ENCODE data around the gene CYP19A1.

The CYP19A1 gene

DNA sequence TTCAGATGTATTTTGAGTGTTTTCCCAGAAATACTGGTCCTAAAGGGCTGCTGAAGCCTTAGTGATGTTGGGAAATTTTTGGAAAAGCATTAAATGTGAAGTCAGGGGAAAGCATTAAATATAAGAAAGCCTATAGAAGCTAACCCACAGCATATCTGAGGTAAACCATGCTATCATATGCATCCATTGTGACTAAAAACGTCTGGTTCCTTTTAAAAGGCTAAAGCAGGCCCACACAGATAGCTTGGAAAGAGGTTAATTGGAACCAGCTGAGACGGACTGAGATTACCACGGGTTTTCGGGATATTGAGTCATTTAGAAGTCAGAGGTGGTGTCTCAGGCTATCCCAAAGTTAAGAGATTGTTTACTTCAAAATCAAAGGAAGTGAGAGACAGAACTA, 78.2 kb downstream of the CYP19A1 start:
- TF ChIP-seq, protein P1, sequence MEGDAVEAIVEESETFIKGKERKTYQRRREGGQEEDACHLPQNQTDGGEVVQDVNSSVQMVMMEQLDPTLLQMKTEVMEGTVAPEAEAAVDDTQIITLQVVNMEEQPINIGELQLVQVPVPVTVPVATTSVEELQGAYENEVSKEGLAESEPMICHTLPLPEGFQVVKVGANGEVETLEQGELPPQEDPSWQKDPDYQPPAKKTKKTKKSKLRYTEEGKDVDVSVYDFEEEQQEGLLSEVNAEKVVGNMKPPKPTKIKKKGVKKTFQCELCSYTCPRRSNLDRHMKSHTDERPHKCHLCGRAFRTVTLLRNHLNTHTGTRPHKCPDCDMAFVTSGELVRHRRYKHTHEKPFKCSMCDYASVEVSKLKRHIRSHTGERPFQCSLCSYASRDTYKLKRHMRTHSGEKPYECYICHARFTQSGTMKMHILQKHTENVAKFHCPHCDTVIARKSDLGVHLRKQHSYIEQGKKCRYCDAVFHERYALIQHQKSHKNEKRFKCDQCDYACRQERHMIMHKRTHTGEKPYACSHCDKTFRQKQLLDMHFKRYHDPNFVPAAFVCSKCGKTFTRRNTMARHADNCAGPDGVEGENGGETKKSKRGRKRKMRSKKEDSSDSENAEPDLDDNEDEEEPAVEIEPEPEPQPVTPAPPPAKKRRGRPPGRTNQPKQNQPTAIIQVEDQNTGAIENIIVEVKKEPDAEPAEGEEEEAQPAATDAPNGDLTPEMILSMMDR (IDR thresholded peaks at IDR 0.05; ENCODE audit: insufficient read depth, low read depth, low read length, missing control alignments) = no peak
- DNase-seq (ENCODE audit: low read depth) = no peak
- H3K4me3 ChIP-seq (ENCODE audit: low read depth, low read length) = no peak overlapping the region

DNA sequence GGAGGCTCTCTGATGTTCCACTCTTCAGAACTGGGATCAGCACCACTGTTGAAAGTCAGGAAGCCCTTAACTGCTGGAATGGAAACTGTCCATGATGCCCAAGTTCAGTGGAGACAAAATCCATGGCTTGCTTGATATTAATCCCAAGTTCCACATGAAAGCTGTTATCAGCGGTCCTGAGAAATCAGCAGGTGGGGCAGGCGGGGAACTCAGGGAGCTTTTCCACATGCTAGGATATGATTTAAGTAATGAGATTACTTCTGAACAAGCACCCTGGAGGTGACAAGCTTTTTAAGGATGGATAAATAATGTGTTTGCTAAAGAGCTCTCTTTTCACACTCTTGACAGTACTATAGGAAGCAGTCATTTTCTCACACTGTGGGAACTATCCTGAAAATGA, 82.9 kb downstream of the CYP19A1 start:
- DNase-seq (ENCODE audit: low read depth) = no peak
- TF ChIP-seq, protein P1 (IDR thresholded peaks at IDR 0.05; ENCODE audit: insufficient read depth, low read depth, low read length, missing control alignments) = no peak
- H3K4me3 ChIP-seq (ENCODE audit: low read depth, low read length) = no peak overlapping the region

DNA sequence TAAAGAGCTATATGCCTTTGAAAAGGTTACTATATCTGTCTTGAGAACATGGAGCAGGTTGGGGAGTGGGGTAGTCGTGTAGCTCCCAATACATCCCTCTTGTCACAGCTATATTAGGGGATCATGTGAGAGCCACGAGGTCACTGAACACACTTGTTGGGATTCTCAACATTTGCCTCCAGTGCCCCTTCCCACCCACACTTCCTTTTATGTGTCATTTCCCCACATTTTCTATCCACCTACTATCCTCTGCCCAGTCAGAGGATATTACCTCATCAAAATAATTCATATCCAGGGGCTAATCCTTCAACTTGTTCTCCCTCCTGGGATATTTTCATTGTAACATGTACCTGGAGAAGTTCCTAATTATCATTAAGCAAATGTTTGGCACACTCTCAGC, 85.0 kb downstream of the CYP19A1 start:
- TF ChIP-seq, protein P1 (IDR thresholded peaks at IDR 0.05; ENCODE audit: insufficient read depth, low read depth, low read length, missing control alignments) = no peak
- DNase-seq (ENCODE audit: low read depth) = no peak
- H3K4me3 ChIP-seq (ENCODE audit: low read depth, low read length) = no peak overlapping the region

DNA sequence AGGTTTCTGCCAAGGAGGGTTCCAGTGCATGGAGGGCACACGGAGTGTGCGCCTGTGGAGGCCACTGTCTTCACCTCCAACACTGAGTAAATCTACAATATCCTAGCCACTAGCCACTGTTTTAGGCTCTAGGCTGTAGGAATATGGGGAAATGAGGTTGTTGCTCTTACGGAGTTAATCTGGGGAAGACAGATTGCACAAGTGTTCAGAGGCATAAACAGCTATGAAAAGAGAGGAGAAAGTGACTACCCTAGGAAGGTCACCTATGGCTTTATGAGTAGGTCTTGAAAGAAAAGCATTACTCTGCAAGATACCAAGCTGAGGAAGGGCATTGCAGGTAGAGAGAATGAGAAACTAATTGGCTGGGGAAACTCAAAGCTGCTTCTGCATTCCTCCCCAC, 85.7 kb downstream of the CYP19A1 start:
- no peak for DNase-seq (ENCODE audit: low read depth)
- no peak overlapping the region for H3K4me3 ChIP-seq (ENCODE audit: low read depth, low read length)
- TF ChIP-seq, protein P1 (IDR thresholded peaks at IDR 0.05; ENCODE audit: insufficient read depth, low read depth, low read length, missing control alignments) = no peak

DNA sequence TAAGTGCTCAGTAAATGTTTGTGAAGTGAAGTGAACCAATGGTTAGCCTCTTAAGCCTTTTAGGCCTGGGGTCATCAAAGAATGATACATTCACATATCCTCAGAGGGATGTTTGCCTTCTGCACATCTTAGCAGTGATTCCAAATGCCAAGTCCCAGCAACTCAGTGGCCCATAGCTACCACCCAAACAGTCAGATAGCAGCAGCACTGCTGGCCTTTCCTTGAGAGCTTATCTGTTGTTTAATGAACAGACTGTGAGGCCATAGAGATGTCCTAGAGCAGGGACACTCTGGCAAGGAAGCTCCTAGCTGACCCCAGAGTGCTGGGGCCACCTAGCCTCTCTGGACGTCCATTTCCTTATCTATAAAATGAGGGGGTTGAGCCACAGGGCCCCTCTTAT, 86.8 kb downstream of the CYP19A1 start:
- no peak overlapping the region for H3K4me3 ChIP-seq (ENCODE audit: low read depth, low read length)
- DNase-seq (ENCODE audit: low read depth) = no peak
- TF ChIP-seq, protein P1 (IDR thresholded peaks at IDR 0.05; ENCODE audit: insufficient read depth, low read depth, low read length, missing control alignments) = no peak

DNA sequence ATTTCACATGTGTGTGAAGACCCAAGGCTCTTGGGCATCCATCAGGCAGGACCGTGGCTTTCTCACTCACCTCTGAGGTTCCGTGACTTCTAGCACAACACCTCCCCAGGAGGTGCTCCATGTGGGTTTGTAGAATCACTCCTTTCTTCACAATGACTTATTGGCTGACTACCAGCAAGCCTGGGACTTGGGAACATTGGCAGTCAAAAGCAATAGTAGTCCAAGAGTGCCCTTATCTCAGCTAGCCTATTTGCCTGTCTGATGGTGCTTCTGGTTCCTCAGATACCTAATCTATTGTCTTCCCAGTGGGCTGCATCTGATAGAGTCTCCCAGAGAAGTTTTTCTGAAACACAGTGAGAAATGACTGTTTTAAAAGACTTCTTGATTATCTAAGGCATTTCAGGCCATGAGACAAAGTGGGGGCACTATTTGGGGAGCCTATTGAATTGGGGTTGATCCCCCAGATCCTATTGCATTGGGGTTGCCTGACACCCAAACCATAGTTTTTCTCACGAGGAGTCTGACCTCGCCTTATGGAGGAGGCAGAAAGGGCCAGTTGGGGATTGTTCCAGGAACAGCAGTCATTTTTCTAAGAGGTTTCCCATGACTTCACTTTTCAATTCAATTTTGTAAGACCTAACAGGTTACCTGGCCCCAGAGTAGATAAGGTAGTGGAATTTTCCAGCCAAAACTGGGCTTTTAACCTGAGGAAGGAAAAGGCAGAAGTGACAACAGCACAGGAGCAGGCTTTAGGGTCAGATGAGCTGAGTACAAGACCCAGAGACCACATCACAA, 88.0 kb downstream of the CYP19A1 start:
- TF ChIP-seq, protein P1 (IDR thresholded peaks at IDR 0.05; ENCODE audit: insufficient read depth, low read depth, low read length, missing control alignments) = no peak
- no peak for DNase-seq (ENCODE audit: low read depth)
- no peak overlapping the region for H3K4me3 ChIP-seq (ENCODE audit: low read depth, low read length)

DNA sequence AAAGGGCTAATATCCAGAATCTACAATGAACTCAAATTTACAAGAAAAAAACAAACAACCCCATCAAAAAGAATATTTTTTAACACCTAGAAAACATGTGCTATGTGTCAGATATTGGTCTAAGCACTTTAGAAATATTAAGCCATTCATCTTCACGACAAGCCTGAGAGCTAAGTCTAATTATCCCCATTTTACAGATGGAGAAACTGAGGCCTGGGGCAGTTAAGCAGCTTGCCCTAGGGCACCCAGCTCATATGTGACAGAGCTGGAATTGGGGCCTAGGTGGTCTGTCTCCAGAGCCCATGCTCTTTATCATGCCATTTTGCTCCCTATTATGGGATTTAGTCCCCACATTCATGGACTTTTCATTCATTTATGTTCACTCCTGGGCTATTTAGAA, 92.8 kb downstream of the CYP19A1 start:
- TF ChIP-seq, protein P1 (IDR thresholded peaks at IDR 0.05; ENCODE audit: insufficient read depth, low read depth, low read length, missing control alignments) = no peak

More for the DNA sequence above, 92.8 kb downstream of the CYP19A1 start:
- H3K4me3 ChIP-seq (ENCODE audit: low read depth, low read length) = no peak overlapping the region
- no peak for DNase-seq (ENCODE audit: low read depth)
